ENCODE measurements around the gene KYNU. TPM values are rescaled to one million over a fixed set of nuclear protein-coding genes. Genes with fewer than 3 reads are reported as not detected.
"Not testable (repeated sequence)": the region's sequence is repeated elsewhere in the genome, so short reads cannot be mapped to it uniquely, and the experiment has no call there.

The KYNU gene
- total RNA-seq, 2 experiments from 2014 or later, result not detected

DNA sequence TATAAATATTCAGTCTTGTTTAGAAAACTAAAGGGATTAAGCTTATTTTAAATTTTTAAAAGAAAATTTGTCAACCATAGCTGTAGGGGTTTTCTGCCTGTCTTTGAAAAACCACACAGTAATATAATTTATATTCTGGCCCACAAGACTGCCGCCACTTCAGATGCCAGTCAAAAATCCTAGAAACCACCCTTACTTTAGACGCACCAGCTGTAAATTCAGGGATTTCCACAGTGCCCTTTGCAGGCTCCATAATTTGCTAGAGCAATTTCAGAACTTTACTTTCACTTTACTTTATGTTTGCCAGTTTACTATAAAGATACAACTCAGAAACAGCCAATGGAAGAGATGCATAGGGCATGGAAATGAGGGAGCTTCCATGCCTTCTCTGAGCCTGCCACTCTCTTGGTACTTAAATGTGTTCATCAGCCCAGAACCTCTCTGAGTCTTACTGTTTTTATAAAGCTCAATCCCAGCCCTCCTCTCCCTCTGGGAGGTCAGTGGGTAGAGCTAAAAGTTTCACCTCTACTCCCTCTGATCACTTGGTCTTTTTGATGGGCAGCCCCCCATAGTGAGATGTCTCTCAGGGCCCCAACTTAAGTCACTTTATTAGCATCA is 63.3 kb downstream of the KYNU start:
- no peak for DNase-seq
- H3K36me3 Mint-ChIP-seq (ENCODE audit: low read depth), result no peaks in the 10 kb centered on the region
- POLR2A ChIA-PET, result no interaction called here
- no peaks in the 10 kb centered on the region for H3K4me1 Mint-ChIP-seq
- no peaks in the 10 kb centered on the region for H3K9me3 Mint-ChIP-seq
- CTCF ChIA-PET, result no interaction called here
- no peak overlapping the region for H3K4me3 Mint-ChIP-seq
- H3K27me3 Mint-ChIP-seq, result peaks cover 5% of the 10 kb centered on the region
- H3K27ac Mint-ChIP-seq, result no peak overlapping the region

DNA sequence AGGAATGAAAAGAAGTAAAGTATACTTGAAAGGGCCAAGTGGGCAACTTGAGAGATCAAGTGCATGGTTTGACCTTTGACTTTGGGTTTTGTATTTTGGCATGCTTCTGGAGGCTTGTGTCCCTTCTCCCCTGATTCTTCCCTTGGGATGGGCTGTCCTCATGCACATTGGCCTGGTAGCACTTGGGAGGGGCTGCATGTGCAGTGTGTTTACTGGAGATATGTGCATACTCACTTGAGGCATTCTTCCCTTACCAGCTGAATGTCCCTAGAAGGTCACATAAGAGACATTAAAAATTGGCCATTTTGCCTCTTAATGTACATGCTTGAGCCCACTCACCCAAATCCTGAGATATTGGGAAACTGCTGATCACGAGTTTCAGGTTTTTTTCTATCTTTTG is 65.2 kb downstream of the KYNU start:
- Mint-ChIP-seq H3K4me3 (no peak overlapping the region), H3K27ac (no peak overlapping the region), H3K9me3 (no peaks in the 10 kb centered on the region), H3K36me3 (ENCODE audit: low read depth) (no peaks in the 10 kb centered on the region), H3K27me3 (peaks cover 5% of the 10 kb centered on the region), H3K4me1 (no peaks in the 10 kb centered on the region)
- ChIA-PET CTCF (no interaction called here), POLR2A (no interaction called here)
- DNase-seq, result no peak

DNA sequence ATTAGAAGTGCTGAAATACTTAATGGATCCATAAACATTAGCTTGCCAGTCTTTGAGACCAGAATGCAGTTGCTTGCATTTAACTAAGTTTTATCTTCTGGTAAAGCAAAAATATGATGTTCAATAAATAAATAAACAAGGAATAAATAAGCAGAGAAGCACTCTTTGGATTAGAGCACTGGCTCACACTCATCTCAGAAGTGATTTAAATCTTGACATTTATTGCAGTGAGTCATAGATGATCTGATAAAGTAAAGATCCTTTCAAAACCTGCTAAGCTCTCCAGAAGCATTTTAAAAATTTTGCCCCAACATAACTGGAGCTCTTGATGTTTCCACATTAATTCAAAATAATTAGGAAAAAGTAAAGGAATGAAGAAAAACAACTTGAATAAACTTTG is 66.8 kb downstream of the KYNU start:
- CTCF ChIA-PET, result no interaction called here
- H3K27me3 Mint-ChIP-seq, result peaks cover 5% of the 10 kb centered on the region

DNA sequence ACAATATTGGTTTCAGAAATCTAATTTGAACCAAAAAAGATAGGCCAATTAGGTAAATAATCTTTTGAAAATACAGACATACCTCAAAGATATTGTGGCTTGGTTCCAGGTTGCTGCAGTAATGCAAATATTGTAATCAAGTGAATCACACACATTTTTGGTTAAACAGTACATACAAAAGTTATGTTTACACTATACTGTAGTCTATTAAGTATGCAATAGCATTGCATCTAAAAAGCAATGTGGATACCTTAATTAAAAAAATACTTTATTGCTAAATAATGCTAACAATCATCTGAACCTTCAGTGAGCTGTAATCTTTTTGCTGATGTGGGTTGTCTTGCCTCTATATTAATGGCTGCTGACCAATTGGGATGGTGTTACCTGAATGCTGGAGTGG is 67.3 kb downstream of the KYNU start:
- peaks cover under 1% of the 10 kb centered on the region for H3K9me3 Mint-ChIP-seq
- no peaks in the 10 kb centered on the region for H3K36me3 Mint-ChIP-seq (ENCODE audit: low read depth)
- peaks cover 5% of the 10 kb centered on the region for H3K27me3 Mint-ChIP-seq
- no peak overlapping the region for H3K4me3 Mint-ChIP-seq
- CTCF ChIA-PET, result no interaction called here
- H3K4me1 Mint-ChIP-seq, result no peaks in the 10 kb centered on the region
- POLR2A ChIA-PET, result no interaction called here
- no peak for DNase-seq
- no peak overlapping the region for H3K27ac Mint-ChIP-seq

More for the DNA sequence above, 66.8 kb downstream of the KYNU start:
- Mint-ChIP-seq H3K27ac (no peak overlapping the region), H3K4me1 (no peaks in the 10 kb centered on the region), H3K4me3 (no peak overlapping the region), H3K36me3 (ENCODE audit: low read depth) (no peaks in the 10 kb centered on the region), H3K9me3 (no peaks in the 10 kb centered on the region)
- POLR2A ChIA-PET, result no interaction called here
- DNase-seq, result no peak

DNA sequence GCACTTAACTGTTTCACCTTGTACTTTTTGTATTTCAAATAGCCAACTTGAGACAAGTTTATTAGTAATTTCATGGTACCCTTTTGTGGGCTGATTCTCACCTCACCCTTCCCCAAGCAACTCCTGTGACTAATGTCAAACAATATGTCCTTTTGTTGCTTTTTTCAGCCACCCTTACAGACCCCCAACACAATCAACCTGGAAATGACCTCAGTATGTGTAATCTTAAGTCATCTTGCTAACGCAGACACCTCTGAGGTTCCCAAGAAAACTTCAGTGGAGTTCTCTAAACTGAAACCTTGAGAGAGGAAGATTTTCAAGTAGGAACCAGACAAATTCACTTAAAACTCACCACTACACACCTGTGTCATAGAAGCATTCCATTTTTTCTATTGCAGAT is 69.5 kb downstream of the KYNU start:
- no peaks in the 10 kb centered on the region for H3K36me3 Mint-ChIP-seq (ENCODE audit: low read depth)
- POLR2A ChIA-PET, result no interaction called here
- peaks cover 9% of the 10 kb centered on the region for H3K9me3 Mint-ChIP-seq
- CTCF ChIA-PET, result no interaction called here
- no peak overlapping the region for H3K27ac Mint-ChIP-seq
- H3K4me1 Mint-ChIP-seq, result no peaks in the 10 kb centered on the region
- H3K4me3 Mint-ChIP-seq, result no peak overlapping the region
- H3K27me3 Mint-ChIP-seq, result peaks cover 2% of the 10 kb centered on the region
- DNase-seq, result no peak

DNA sequence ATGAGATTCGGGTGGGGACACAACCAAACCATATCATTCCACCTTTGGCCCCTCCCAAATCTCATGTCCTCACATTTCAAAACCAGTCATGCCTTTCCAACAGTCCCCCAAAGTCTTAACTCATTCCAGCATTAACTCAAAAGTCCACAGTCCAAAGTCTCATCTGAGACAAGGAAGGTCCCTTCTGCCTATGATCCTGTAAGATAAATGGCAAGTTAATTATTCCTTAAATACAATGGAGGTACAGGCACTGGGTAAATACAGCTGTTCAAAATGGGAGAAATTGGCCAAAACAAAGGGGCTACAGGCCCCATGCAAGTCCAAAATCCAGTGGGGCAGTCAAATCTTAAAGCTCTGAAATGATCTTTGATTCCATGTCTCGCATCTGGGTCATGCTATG is 71.3 kb downstream of the KYNU start:
- POLR2A ChIA-PET; DNase-seq; H3K27ac Mint-ChIP-seq; H3K4me1 Mint-ChIP-seq; H3K27me3 Mint-ChIP-seq; H3K4me3 Mint-ChIP-seq; H3K36me3 Mint-ChIP-seq (ENCODE audit: low read depth); H3K9me3 Mint-ChIP-seq: not testable (repeated sequence)
- CTCF ChIA-PET, result interaction anchor here (1.9 kb wide), 1 partner anchor 11 kb away, joined by 5 read pairs; no protein-coding TSS in a partner anchor

DNA sequence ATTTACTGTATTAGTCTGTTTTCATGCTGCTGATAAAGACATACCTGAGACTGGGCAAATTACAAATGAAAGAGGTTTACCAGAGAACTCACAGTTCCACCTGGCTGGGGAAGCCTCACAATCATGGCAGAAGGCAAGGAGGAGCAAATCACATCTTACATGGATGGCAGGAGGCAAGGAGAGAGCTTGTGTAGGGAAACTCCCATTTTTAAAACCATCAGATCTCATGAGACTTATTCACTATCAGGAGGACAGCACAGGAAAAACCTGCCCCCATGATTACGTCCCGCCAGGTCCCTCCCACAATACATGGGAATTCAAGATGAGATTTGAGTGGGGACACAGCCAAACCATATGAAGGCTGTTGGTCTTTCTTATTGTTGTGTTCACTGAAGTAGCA is 72.9 kb downstream of the KYNU start:
- H3K27ac Mint-ChIP-seq; H3K4me3 Mint-ChIP-seq; H3K4me1 Mint-ChIP-seq; H3K9me3 Mint-ChIP-seq; DNase-seq; H3K36me3 Mint-ChIP-seq (ENCODE audit: low read depth); H3K27me3 Mint-ChIP-seq; POLR2A ChIA-PET: not testable (repeated sequence)
- CTCF ChIA-PET, result interaction anchor here (1.3 to 1.9 kb wide), 2 partner anchors 10 to 30 kb away, joined by 3 to 5 read pairs; no protein-coding TSS in a partner anchor

DNA sequence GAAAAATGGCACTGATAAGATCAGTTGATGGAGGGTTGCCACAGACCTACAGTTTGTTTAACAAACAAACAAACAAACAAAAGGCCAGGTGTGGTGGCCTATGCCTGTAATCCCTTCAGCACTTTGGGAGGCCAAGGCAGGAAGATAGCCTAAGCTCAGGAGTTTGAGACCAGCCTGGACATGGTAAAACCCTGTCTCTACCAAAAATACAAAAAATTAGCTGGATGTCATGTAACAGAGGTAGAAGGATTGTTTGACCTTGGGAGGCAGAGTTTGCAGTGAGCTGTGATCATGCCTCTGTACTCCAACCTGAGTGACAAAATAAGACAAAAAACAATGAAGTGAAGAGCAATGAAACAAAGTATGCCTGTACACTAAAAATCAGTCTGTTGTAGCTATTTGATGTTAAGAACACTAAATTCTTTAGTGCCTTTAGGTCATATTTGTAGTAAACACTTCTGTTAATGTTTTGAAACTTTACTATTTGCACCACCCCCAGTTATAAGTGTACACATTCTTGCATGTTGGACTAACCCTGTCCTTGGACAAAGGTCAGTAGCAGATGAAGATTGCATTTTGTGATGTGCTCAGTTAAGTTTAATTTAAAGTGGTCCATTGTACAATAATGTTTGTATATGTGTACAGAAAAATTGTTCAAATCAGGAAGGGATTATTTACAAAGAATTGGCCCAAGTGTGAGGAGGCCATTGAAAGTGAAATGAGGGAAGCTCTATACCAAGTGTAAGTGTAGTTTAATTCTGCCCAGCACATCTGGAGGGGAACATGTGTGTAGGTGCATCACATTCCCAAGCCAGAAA is 73.9 kb downstream of the KYNU start:
- CTCF ChIA-PET, result interaction anchor here (1.3 kb wide), 1 partner anchor 29 kb away, joined by 3 read pairs; no protein-coding TSS in a partner anchor
- Mint-ChIP-seq H3K9me3 (peaks cover 9% of the 10 kb centered on the region), H3K4me1 (no peaks in the 10 kb centered on the region), H3K36me3 (ENCODE audit: low read depth) (no peaks in the 10 kb centered on the region), H3K4me3 (no peak overlapping the region), H3K27me3 (peaks cover 5% of the 10 kb centered on the region), H3K27ac (no peak overlapping the region)
- POLR2A ChIA-PET, result interaction anchor here (0.6 kb wide), 1 partner anchor 462 kb away, joined by 4 read pairs; no protein-coding TSS in a partner anchor
- DNase-seq, result no peak

DNA sequence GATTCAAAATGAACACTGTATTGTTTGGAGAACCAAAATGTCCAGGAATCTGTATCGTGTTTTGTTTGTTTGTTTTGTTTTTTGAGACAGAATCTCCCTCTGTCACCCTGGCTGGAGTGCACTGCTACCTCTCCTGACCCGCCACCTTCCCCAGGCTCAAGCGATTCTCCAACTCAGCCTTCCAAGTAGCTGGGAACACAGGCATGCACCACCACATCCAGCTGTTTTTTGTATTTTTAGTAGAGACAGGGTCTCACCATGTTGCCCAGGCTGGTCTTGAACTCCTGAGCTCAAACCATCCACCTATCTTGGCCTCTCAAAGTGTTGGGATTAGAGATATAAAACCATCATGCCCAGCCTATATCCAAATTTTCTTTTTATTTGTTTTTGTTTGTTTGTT is 74.6 kb downstream of the KYNU start:
- Mint-ChIP-seq H3K4me1 (no peaks in the 10 kb centered on the region), H3K36me3 (ENCODE audit: low read depth) (no peaks in the 10 kb centered on the region), H3K27ac (no peak overlapping the region), H3K27me3 (peaks cover 5% of the 10 kb centered on the region), H3K9me3 (peaks cover 9% of the 10 kb centered on the region), H3K4me3 (no peak overlapping the region)
- ChIA-PET CTCF (no interaction called here), POLR2A (no interaction called here)
- DNase-seq, result no peak

DNA sequence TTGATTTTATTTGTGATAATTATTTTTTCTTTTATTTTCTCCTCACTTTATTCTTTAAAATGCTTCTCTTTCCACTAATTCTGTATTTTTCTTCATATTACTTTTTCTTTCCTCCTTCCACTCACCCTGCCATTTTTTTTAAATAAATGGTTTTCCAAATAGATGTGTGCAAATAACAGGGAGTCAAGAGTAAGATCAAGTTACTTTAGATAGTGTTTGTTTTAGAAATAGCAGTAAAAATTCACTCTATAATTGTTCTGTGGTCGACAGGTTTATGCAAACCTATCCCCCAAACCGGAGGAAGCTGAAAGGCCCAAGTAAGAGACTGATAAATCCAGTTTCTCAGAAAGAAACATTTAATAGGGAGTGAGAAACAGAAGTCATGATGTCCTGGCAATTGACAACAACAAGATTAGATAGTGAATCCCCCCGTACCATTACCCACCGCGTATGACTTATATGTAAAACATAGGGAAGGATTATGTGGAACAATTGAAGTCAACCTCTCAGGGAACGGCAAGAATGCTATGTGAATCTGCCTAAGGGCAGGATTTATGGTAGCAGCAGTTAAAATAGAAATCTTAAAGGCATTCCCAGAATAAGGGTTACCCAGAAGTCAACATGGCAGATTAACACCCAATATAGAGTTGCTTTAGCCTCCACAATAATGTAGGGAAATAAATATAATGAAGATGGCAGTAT is 75.5 kb downstream of the KYNU start:
- Mint-ChIP-seq H3K36me3 (ENCODE audit: low read depth) (no peaks in the 10 kb centered on the region), H3K27me3 (peaks cover 5% of the 10 kb centered on the region), H3K4me3 (no peak overlapping the region), H3K27ac (no peak overlapping the region), H3K4me1 (no peaks in the 10 kb centered on the region), H3K9me3 (peaks cover 9% of the 10 kb centered on the region)
- POLR2A ChIA-PET, result no interaction called here
- CTCF ChIA-PET, result no interaction called here
- DNase-seq, result no peak

DNA sequence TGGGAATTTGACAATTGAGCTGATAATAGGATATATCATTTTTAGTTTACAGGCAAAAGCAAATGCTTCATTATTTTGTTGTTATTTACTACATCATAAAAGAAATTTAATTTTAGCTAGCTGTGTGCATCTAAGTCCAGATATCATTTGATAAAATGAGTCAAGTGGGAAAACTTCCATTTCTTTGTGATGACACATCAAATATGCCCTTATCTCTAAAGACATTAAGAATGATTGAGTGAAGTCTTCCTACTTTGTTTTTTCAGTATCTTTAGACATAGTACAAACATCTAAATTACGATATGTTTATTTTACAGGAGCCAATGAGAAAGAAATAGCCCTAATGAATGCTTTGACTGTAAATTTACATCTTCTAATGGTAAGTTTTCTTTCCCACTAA is 77.0 kb downstream of the KYNU start:
- no peak overlapping the region for H3K4me3 Mint-ChIP-seq
- H3K4me1 Mint-ChIP-seq, result no peaks in the 10 kb centered on the region
- no peaks in the 10 kb centered on the region for H3K36me3 Mint-ChIP-seq (ENCODE audit: low read depth)
- DNase-seq, result no peak
- H3K9me3 Mint-ChIP-seq, result peaks cover 9% of the 10 kb centered on the region
- no peak overlapping the region for H3K27ac Mint-ChIP-seq
- H3K27me3 Mint-ChIP-seq, result peaks cover 5% of the 10 kb centered on the region
- ChIA-PET CTCF (no interaction called here), POLR2A (no interaction called here)

DNA sequence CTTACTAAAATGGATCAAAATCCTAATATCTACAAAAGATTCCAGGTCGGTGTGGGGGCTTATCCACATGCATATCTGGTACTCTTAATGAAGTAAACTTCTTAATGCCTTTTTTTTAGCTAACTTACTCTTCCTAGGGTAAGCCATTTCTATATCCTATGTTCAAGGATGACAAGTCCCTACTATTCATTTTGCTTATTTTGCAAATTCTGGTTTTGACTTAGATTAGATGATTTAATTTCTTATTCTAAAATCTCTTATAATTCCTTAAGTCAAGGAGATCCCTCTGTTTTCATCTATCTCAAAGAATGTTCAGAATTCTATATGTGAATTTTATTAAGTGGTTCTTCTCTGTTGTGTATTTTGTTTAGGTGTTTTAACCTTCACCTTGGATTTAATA is 79.7 kb downstream of the KYNU start:
- Mint-ChIP-seq H3K4me3 (no peak overlapping the region), H3K27me3 (peaks cover 5% of the 10 kb centered on the region), H3K36me3 (ENCODE audit: low read depth) (no peaks in the 10 kb centered on the region), H3K9me3 (no peaks in the 10 kb centered on the region), H3K27ac (no peak overlapping the region), H3K4me1 (no peaks in the 10 kb centered on the region)
- ChIA-PET CTCF (no interaction called here), POLR2A (no interaction called here)
- DNase-seq, result no peak

DNA sequence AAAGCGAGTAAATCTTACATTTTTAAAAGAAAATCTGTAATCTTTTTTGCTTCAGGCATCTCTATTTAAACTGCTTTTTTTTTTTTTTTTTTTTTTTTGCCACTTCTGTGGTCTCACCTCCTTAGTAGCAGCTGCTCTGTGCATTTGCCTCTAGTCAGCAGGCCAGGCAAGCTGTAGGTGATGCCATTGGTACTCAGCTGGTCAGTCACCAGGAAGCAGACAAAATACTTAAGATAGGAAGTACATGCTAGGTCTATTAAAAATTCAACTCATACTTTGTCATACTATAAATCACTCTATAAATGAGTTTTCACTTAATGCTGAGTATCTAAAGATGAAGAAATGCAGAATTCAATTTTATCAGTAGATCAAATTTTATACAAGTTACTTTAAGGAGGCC is 83.7 kb downstream of the KYNU start:
- no peak overlapping the region for H3K4me3 Mint-ChIP-seq
- peaks cover 5% of the 10 kb centered on the region for H3K9me3 Mint-ChIP-seq
- POLR2A ChIA-PET, result no interaction called here

More for the DNA sequence above, 83.7 kb downstream of the KYNU start:
- no peak overlapping the region for H3K27ac Mint-ChIP-seq
- no peak for DNase-seq
- peaks cover 15% of the 10 kb centered on the region for H3K27me3 Mint-ChIP-seq
- CTCF ChIA-PET, result interaction anchor here (0.6 kb wide), 1 partner anchor 160 kb away, joined by 4 read pairs; no protein-coding TSS in a partner anchor
- H3K36me3 Mint-ChIP-seq (ENCODE audit: low read depth), result no peaks in the 10 kb centered on the region
- H3K4me1 Mint-ChIP-seq, result no peaks in the 10 kb centered on the region

All from activated CD4-positive, alpha-beta T cell treated with anti-CD3 and anti-CD28 coated beads, Interleukin-2, amount 10 ng/mL, durations not matched to agents 7 days and 5 days (primary cell).